ENCODE data around the gene LITAFD.
"Not testable (repeated sequence)": the region's sequence is repeated elsewhere in the genome, so short reads cannot be mapped to it uniquely, and the experiment has no call there.

The LITAFD gene

DNA sequence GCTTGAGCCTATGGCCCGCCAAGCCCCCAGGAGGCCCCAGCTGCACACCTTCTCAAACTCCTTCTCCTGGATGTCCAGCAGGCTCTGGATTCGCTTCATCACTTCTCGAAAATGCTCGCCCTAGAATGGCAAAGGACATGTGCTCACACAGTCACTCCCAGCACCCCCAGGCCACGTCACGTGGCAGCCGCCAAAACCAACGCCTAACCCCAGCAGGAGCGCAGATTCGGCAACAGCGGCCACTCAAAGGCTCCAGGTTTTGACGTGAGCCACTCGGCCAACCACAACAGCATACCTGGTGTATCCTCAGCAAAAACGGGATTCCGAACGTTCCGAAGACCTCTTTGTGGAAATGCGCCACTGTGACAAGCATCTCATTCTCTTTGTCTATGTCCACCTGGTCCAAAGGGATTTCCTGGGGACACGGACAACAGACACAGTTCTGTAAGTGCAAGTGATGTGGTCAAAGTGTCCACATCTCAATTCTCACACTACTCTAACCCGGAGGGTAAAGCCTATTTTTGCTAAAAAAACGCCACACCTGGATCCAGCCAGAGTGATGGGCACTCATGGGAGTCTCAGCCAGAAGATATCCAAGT is 12.7 kb downstream of the LITAFD start:
- no peak for DNase-seq (ENCODE audit: low read depth)

DNA sequence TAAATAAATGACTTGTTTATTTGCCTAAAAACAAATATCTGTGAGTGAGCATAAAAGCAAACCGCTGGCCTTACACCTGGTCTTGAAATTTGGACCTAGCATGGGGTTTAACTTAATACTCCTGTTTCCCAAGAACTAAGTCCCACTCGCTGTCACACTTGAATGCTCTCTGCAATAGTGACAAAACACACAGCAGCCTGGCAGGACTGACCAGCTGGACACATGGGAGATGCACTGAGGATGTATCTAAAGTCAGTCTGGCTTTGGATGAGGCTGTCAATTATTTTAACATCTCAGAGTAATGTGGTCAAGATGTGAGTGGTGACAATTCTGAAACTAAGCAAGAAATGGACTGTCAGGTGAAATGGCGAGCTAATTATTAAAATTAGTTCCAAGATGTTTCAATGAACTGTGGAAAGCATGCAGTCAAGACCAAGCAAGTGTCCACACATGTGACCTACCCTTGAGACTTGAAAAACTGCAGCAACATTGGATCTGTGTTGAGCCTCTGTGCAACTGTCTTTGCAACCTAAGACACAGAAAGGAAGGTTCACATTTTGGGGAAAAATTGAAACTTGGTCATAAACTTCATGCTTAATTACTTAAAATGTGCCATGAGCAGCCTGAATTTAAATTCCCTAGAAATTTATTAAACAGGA is 16.6 kb downstream of the LITAFD start:
- no peak for DNase-seq (ENCODE audit: low read depth)

DNA sequence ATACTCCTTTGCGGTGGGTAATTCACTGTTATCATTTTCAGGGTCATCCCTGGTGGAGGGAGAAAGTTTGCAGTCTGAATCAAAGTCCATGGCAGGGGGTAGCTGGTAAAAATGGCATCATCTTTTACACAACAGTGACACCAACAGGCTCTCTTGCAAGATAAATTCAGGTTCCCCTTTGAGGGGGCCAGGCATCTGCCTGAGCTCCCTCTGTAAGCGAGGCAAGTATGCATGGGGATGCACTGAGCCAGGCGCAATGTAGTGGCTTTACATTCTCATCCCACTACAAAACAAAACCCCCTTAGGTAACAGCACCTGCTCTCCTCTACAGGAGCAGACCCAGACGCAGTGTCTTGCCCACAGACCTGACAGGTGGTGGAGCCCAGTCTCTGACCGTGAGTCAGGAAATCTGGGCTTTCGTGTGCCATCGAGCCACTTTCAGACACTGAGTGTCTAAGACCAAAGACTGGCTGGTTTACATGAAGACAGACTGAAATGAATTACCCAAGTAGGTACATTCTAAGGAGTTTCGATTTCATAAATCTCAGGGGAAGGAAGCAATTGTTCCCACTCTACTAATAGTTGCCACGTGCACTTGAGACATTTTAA is 17.7 kb downstream of the LITAFD start:
- DNase-seq (ENCODE audit: low read depth): no peak

DNA sequence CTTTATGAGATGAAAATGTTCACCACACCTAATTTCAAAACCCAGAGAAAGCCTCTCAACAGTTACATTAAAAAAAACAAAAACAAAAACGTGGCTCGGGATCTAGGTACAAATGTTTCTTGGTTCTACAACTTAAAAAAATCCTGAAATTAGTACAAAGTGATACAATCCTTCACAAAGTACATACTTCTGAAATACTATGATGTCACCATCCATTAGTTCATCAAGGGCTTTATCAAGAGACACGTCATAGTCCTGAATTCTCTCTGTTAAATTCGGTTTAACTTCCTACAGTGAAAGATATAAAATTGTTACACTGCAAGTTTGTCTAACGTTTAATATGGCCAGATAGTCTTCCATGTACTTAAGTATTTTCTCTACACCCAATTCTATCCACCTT is 18.2 kb downstream of the LITAFD start:
- no peak for DNase-seq (ENCODE audit: low read depth)

DNA sequence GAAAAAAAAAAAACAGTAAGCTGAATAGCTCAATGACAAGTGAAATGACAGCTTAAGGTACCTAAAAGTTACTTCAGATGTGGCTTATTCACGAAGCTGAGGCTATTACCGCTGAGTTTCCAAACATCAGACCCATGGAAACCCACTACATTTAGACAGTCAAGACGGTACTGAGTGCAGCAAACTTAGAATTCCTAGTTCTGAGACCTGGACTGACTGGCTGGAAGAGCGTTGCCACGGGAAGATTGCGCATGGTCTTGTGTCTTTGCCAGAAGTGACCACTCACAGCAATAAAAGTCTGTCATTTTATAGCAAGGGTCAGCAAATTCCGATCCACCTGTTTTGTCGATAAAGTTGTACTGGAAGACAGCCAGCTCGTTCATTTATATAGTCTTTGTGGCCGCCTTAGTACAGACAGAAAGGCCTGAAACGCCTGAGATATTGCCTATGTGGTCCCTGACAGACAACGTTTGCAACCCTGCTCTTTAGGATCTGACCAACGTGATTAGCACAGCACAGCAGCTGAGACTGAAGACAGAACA is 19.2 kb downstream of the LITAFD start:
- no peak for DNase-seq (ENCODE audit: low read depth)

DNA sequence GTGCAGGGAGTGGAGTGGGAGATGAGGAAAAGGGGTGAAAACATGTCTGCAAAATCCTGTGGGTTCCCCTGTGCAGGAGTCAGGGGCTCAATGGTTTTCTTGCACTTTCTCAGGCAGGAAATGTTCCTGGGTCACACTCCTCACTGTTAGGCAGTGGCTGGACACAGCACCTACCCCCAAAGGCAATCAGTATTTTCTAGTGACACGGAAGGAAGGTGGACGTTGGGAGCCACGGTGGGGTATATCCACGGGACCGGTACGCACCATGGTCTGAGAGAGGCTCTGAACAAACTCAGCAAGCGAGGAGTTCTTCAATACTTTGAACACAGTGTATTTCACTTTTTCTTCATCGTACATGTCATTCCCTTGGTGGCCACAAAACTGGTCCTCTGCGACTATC is 20.9 kb downstream of the LITAFD start:
- no peak for DNase-seq (ENCODE audit: low read depth)

DNA sequence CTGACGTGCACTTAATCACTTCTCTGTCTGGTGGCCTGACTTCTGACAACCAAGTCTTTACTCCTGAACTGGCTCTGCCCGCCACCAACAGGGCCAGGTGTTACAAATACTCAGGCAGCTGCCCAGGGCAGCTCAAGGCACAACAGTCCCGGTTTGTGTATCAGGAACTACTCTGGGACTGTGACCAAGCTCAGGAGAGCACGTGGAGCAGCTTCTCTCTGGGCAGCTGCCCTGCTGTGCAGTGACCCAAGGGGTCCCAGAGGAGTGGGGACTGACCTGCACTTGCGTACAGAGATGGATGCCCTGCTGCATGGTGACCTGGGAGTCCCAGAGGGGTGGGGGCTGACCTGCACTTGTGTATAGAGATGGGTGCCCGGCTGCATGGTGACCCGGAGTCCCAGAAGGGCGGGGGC is 21.9 kb downstream of the LITAFD start:
- DNase-seq (ENCODE audit: low read depth): no peak

DNA sequence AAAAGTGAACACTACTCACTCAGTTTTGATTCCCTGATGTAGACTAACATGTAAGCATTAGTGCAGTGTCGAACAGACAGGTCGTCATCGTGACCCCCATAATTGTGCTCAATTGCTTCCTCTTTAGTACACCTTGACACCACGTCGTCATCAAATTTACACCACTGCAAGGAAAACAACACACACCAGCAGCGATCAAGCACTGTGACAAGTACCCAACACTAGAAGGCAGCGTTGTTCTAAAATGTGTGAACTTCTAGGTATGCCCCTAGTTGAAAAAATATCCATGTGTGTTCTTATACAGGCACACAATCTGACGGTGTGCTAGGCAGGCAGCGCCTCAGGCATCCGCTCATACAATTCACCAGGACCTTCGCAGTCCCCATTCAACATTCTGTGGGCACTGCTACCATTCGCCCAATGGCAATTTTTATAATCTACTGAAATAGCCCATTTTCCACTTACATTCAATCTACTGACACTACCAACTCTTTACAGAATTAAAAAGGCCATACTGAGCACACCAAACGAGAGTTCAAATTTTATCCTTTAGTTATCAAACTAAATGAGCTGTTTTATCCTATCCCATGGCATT is 23.1 kb downstream of the LITAFD start:
- no peak for DNase-seq (ENCODE audit: low read depth)

DNA sequence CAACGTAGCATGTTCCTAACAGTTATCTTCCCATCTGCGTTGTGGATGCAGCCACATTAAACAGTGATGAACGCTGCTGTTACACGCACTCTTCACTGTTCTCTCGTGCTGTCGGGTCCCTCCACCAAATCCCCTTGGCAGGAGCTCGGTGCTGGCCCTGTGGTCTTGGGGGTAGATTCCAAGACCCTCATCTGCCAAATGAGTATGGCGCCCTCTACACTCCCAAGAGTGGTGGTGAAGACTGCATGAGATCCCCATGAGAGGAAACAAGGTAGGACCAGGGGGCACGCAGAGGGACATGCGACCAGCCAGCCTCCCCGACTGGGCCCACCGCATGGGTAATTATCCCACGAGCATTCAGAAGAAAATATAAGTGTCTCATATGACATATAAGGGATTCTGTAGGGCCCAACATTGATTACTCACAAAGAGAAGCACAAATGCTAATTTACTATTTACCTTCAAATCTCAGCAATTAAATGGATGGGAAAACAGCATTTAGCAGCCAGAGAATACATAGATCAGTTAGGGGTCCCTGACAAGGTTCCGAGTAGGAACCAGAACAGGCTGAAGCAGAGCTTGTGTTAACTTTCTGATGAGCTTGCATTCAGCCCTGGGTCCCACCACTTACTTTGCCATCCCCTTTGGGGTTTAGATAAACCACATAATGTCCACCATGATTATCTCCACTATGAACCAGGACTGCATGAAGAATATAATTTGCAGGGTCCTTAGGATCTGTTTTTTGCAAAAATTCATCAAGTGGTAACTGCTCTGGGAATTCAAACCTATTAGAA is 23.8 kb downstream of the LITAFD start:
- DNase-seq (ENCODE audit: low read depth): no peak

DNA sequence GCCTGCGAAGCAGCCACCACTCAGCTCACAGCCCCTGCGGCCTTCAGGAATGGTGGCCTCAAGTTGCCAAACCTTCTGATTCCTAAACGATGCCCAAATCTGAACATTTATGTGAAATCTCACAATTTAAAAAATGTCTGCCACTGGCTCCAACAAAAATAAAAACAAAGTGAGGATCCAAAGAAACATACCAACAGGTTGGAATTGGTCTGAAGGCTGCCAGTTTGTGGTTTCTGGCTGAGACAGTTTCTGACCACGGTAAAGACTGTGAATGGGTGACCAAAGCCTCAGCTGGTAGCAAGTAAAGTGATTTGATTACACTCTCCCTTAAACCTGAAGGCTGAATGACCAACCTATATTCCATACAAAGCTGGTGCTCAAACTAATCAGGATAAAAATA is 24.9 kb downstream of the LITAFD start:
- DNase-seq (ENCODE audit: low read depth): no peak

DNA sequence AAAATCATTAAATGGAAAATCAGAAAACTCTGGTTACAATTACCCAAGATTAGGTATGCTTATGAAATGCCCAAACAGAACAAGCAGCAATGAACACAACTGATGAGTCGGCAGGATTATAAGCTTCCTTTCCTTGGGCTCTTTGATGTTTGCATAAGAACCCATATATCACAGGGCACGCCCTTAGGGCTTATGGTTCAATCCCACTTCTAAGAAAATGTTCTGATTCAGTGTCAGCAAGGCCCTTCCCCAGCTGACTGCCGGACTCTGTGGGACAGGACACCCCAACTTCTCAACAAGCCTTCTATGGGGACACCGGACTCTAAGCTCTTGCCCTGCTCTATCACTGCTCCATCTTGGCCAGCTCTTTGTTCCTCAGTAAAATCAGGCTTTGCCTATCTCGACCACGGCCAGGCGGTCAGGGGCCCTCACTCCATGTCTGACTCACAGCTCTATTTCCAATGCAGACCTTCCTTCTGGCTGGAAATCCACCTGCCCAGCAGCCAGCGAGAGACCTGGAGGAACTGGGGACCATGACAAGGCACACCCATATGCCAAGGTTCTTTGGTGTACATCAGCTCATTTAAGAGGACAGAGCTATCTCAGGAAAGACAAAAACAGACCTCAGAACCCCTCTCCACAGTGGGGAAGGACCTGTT is 26.8 kb downstream of the LITAFD start:
- no peak for DNase-seq (ENCODE audit: low read depth)

DNA sequence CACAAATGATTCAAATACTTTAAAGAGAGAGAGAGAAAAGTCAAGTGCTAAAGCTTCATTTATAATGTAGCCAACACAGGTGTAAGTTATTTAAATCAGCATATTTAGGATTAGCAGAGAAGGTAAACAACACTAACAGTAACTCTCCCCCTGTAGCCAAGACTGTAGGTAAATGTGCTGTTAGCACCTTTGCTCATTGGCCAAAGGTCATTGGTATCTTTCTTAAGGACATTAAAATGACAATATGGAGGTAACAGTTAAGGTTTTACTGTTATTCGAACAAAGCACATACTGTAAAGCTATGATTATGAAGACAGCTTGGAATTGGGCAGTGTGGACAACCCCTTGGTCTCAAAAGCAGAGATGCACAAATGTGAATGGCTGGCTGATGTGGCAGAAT is 28.7 kb downstream of the LITAFD start:
- DNase-seq (ENCODE audit: low read depth): no peak

DNA sequence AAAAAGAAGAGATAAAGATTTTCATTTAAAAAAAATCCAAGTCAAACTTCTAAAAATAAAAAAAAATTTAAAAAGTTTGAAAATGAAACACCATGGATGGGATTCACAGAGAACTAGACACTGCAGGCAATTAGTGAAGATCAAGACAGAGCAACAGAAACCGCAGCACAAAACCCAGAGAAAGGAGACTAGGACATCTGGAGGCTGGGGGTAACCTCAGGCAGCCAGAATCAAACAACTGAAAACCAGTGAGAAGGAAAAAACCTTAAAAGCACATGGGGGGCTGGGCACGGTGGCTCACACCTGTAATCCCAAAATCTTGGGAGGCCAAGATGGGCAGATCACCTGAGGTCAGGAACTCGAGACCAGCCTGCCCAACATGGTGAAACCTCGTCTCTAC is 30.6 kb downstream of the LITAFD start:
- DNase-seq (ENCODE audit: low read depth): no peak

DNA sequence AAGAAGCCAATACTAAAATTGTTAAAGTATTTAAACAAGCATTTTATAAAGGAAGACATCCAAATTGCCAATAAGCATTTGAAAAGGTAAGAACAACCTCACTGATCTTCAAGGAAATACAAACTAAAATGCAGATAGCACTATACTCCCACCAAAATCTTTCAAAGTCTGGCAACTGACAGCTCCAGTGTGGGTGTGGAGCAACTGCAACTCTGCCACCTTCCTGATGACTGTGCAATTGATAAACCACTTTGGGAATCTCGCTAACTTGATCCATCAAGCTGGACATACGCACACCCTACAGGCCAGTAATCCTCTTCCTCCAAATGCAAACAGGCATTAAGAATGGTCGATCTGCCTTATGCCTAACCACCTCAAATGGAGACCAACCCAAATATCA is 31.9 kb downstream of the LITAFD start:
- no peak for DNase-seq (ENCODE audit: low read depth)

DNA sequence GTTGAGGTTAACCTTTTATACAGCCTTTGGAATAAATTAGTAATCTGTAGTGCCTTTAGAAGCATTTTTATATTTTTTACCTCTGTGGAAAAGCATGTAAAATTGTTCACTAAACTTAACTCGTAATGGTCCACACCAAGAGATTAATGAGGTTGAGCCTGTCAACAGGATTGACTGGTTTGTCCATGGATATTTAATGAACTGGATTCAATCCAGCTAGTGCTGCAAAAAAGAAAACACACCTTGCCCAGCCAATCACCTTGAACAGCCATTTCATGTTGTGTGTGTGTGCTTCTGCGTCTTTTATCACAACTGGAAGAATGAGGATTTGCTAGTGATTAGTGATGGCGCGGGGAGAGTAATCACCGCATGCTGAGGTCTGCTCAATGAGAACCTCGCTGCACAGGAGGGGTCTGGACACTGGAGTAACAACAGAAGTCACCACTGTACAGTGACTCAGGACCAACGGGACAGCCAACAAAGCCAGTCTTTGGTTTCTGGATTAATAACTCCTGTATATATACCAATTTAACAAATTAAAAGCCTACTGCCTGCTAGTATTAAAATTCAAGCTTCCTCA is 33.7 kb downstream of the LITAFD start:
- DNase-seq (ENCODE audit: low read depth): no peak

DNA sequence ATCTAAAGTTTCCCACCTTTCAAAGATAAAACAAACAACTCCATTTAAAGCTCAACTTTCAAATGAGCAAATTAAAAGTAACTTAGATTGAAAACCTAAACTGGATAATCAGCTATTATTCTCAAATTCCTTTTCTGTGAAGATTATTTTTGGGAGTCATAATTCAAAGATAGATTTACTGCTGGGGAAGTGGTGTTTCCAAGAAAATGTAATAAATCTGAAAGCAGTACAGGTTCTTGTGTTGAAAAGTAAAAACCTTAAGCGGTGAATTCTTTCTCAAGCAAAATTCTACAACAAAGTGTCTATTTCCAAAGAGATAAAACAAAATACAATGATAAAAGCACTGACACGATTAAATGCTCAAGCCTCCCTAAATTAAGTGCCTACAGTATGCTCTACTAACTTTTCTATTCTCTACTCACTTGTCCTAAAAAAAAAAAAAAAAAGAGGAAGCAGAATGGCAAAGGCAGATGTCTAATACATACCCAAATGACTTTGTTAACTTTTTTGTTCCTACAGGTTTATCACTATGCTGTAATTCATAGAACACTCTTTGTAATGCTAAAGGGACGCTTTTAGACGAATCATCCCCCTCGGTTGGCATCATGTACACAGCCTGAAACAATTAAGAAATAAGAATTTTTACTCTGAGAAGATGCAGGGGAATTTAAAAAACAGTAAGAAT is 34.5 kb downstream of the LITAFD start:
- no peak for DNase-seq (ENCODE audit: low read depth)

DNA sequence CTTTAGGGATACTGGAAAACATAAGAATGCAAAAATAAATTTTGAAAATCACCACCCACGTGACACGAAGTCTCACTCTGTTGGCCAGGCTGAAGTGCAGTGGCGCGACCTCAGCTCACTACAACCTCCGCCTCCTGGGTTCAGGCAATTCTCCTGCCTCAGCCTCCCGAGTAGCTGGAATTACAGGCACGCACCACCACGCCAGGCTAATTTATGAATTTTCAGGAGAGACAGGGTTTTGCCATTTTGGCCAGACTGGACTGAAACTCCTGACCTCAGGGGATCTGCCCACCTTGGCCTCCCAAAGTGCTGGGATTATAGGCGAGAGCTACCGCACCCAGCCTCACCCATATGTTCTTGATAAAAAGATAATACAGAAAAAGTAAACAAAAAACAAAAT is 35.2 kb downstream of the LITAFD start:
- DNase-seq (ENCODE audit: low read depth): not testable (repeated sequence)

DNA sequence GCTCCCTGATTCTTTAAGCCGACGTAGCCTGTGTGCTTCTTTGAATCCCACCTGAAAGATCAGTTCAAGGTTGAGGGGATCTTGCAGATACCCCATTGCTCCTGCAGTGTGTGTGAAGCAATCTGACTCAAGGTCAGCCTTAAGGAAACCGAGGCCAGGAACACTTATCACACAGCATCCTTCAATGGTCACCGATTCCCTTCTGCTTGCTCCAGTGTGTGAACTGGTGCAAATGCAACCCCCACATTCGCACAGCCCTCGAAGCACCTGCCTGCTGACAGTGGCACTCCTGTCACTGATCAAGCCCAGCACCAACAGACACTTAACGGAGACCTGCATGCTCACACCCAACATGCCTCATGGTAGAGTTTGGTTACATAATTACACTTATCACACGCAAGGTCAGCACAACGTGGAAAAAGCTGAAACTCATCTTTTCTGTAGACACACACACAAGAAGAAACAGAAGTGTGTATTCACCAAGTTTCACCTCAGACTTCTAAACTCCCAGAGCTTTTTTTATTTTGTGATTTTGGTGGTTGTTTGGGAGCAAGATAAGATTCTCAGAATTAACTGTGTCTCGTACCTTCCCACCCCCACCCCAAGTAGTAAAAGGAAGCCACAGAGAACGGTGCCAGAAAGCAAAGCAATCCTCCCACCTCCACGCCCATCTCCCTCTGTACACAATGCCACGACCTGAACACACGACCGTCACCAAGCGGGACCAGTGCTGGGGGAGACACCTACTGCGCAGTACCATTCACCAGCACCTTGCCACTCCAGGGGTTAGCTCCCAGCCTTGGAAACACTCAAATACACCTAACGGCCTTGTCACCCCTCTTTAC is 37.2 kb downstream of the LITAFD start:
- DNase-seq (ENCODE audit: low read depth): no peak

DNA sequence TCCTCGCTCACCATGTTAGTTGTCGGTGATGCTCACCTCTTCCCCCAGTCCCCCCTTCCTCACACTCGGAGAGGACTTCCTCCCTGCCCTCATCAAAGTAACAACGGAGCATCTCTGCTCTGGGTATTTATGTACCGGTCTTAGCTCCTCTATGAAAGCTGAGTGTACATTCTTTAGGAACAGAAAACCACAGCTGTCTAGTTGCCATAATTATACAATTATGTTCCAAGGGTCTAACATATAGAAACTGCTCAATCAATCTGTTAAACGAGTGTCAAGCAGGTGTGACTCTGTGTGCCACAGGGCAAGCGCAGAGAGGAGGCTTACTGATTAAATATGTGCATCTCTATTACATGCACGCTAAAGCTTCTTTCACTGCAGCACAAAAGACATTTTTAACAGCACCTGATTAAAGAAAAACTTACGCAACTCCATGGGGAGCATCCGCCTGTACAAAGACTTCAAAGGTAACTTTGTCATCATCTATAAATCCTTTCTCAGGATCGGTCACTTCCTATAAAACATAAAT is 37.8 kb downstream of the LITAFD start:
- DNase-seq (ENCODE audit: low read depth): no peak
